Keratinocyte (primary cell): Measurements from ENCODE around the gene FLAD1. TPM values are rescaled to one million over a fixed set of nuclear protein-coding genes. Genes with fewer than 3 reads are reported as not detected.

ENCODE experiments used
- DNase-seq: peaks from one replicate; pipeline ENCODE4 v3.0.0-alpha.2; 2011; ENCODE audit warnings: low read depth, missing footprints, low spot score
- FAIRE-seq: peaks from 2 replicates; lab custom pipeline; 2011; peaks lifted over from hg19 to GRCh38; lab: Jason Lieb, UNC
- H2AFZ ChIP-seq: 2 replicates; pipeline ENCODE4 v1.6.0; 2012; ENCODE audit warnings: low read length, control low read depth, inconsistent platforms; ENCODE audit not compliant: control insufficient read depth
- H3K27ac ChIP-seq: 2 replicates; pipeline ENCODE4 v1.5.1; 2011; ENCODE audit warnings: low read length; ENCODE audit not compliant: control insufficient read depth, insufficient read depth
- H3K27me3 ChIP-seq: 3 replicates; pipeline ENCODE4 v1.6.0; 2011; ENCODE audit warnings: low read length; ENCODE audit not compliant: control insufficient read depth, insufficient read depth; ENCODE audit errors: extremely low read depth
- H3K36me3 ChIP-seq, 2 experiments: 2 replicates in 1 of 2; 3 replicates in 1 of 2; pipeline ENCODE4 v1.5.1; 2011; ENCODE audit warnings: low read length in 2 of 2, mild to moderate bottlenecking in 1 of 2; ENCODE audit not compliant: control insufficient read depth in 2 of 2, insufficient read depth in 2 of 2; ENCODE audit errors: extremely low read depth in 1 of 2
- H3K4me1 ChIP-seq: 3 replicates; pipeline ENCODE4 v1.5.1; 2011; ENCODE audit warnings: low read length; ENCODE audit not compliant: control insufficient read depth, insufficient read depth; ENCODE audit errors: extremely low read depth
- H3K4me2 ChIP-seq: 3 replicates; pipeline ENCODE4 v1.6.0; 2011; ENCODE audit warnings: low read depth, low read length; ENCODE audit not compliant: control insufficient read depth, insufficient read depth; ENCODE audit errors: extremely low read depth
- H3K4me3 ChIP-seq, 3 experiments: fragments of 200-600 bp in 1 of 3; sonication (generic) in 1 of 3; 2 replicates in 2 of 3; 3 replicates in 1 of 3; pipeline ENCODE4 v1.5.1; 2011 to 2016; ENCODE audit warnings: low read length in 3 of 3, mild to moderate bottlenecking in 3 of 3, control low read depth in 2 of 3, inconsistent platforms in 1 of 3, low read depth in 1 of 3, mixed read lengths in 1 of 3, mixed run types in 1 of 3, moderate library complexity in 1 of 3; ENCODE audit not compliant: control insufficient read depth in 2 of 3, insufficient read depth in 2 of 3; ENCODE audit errors: extremely low read depth in 1 of 3
- H3K79me2 ChIP-seq: 2 replicates; pipeline ENCODE4 v1.6.0; 2012; ENCODE audit warnings: low read length; ENCODE audit not compliant: control insufficient read depth, insufficient read depth
- H3K9ac ChIP-seq: 3 replicates; pipeline ENCODE4 v1.6.0; 2011; ENCODE audit warnings: low read length; ENCODE audit not compliant: control insufficient read depth, insufficient read depth; ENCODE audit errors: extremely low read depth
- H3K9me1 ChIP-seq: 3 replicates; pipeline ENCODE4 v1.6.0; 2011; ENCODE audit warnings: low read length; ENCODE audit not compliant: control insufficient read depth, insufficient read depth; ENCODE audit errors: extremely low read depth
- H3K9me3 ChIP-seq: 2 replicates; pipeline ENCODE4 v1.5.1; 2012; ENCODE audit warnings: low read depth, low read length; ENCODE audit not compliant: control insufficient read depth
- H4K20me1 ChIP-seq: 3 replicates; pipeline ENCODE4 v1.6.0; 2011; ENCODE audit warnings: low read length; ENCODE audit not compliant: control insufficient read depth, insufficient read depth; ENCODE audit errors: extremely low read depth
- CTCF ChIP-seq, 3 experiments: IDR thresholded peaks in 1 of 3; conservative IDR thresholded peaks in 1 of 3; optimal IDR thresholded peaks in 1 of 3; 2 replicates in 2 of 3; 3 replicates in 1 of 3; pipeline versions ENCODE3 to v1.5.1; 2011; ENCODE audit warnings: low read length in 3 of 3, mild to moderate bottlenecking in 3 of 3, moderate library complexity in 2 of 3, control low read depth in 1 of 3, inconsistent platforms in 1 of 3; ENCODE audit not compliant: insufficient read depth in 2 of 3; ENCODE audit errors: extremely low read depth in 1 of 3
- EZH2 ChIP-seq: IDR thresholded peaks from one replicate; pipeline ENCODE4 v1.6.1; 2012; ENCODE audit warnings: inconsistent platforms, mild to moderate bottlenecking, low read length, moderate library complexity
- dilution Hi-C: fragments of 300-500 bp; cut with MboI; formaldehyde crosslinking; loops from one replicate; pipeline ENCODE4 v1.7.0; 2020; ENCODE audit warnings: low sequenced_read_pairs; ENCODE audit not compliant: extremely low pct_ligation_motif_present
- polyA plus RNA-seq, 5 experiments: library from polyadenylated mRNA; depleted of rRNA in 3 of 5; stranded (reverse) in 3 of 5; stranded (forward) in 1 of 5; unstranded in 1 of 5; fragments of >200 nt; gene quantifications; 1 replicate in 1 of 5; 2 replicates in 3 of 5; 3 replicates in 1 of 5; pipeline versions ENCODE4 v1.2.1 to v1.2.3, GENCODE V29; 2011 to 2012; ENCODE audit warnings: missing spikeins in 2 of 5, low read depth in 1 of 5, low replicate concordance in 1 of 5

FLAD1 gene
- polyA plus RNA-seq, 1 donor (not counting 4 experiments of a cell fraction or from before 2014, with no cell fraction given), result 51.4 TPM

- H4K20me1 ChIP-seq, result peaks cover 2% of the 10 kb centered on the region
- H2AFZ ChIP-seq, result no peak overlapping the region
- no peak for TF ChIP-seq CTCF (optimal IDR thresholded peaks at IDR 0.05 in 1 of 3, IDR thresholded peaks at IDR 0.05 in 1 of 3, conservative IDR thresholded peaks at IDR 0.05 in 1 of 3; ENCODE audit: extremely low read depth in 1 of 3, insufficient read depth in 2 of 3, low read length in 3 of 3)
- no peak for TF ChIP-seq EZH2
- dilution Hi-C loops, result no loop called here
- H3K9ac ChIP-seq, result no peak overlapping the region
- DNase-seq, result no peak
- H3K9me3 ChIP-seq, result no peaks in the 10 kb centered on the region
- no peak overlapping the region for H3K4me2 ChIP-seq
- FAIRE-seq, result no peak
- no peaks in the 10 kb centered on the region for H3K79me2 ChIP-seq
- peaks cover 41% of the 10 kb centered on the region for H3K4me1 ChIP-seq
- peaks cover 26 to 33% of the 10 kb centered on the region in 2 experiments for H3K36me3 ChIP-seq
- no peaks in the 10 kb centered on the region for H3K27me3 ChIP-seq
- H3K9me1 ChIP-seq, result no peaks in the 10 kb centered on the region
- no peak overlapping the region for H3K27ac ChIP-seq
- no peak overlapping the region for H3K4me3 ChIP-seq
Measured at GRCh38 chr1:155018617-155019348, 35.6 kb downstream of the FLAD1 start.

- FAIRE-seq (no peak), DNase-seq (no peak)
- no peak overlapping the region for H3K4me3 ChIP-seq
- H3K9ac ChIP-seq, result no peak overlapping the region
- no peaks in the 10 kb centered on the region for H3K9me3 ChIP-seq
- no peaks in the 10 kb centered on the region for H3K79me2 ChIP-seq
- dilution Hi-C loops, result no loop called here
- TF ChIP-seq EZH2 (no peak), CTCF (optimal IDR thresholded peaks at IDR 0.05 in 1 of 3, IDR thresholded peaks at IDR 0.05 in 1 of 3, conservative IDR thresholded peaks at IDR 0.05 in 1 of 3; ENCODE audit: extremely low read depth in 1 of 3, insufficient read depth in 2 of 3, low read length in 3 of 3) (no peak)
- no peaks in the 10 kb centered on the region for H3K27me3 ChIP-seq
- H3K36me3 ChIP-seq, result peaks cover 18 to 25% of the 10 kb centered on the region in 2 experiments
- no peak overlapping the region for H3K27ac ChIP-seq
- H2AFZ ChIP-seq, result no peak overlapping the region
- peaks cover 41% of the 10 kb centered on the region for H3K4me1 ChIP-seq
- no peaks in the 10 kb centered on the region for H4K20me1 ChIP-seq
- no peak overlapping the region for H3K4me2 ChIP-seq
- H3K9me1 ChIP-seq, result no peaks in the 10 kb centered on the region
Measured at GRCh38 chr1:155019377-155020245, 36.5 kb downstream of the FLAD1 start.
